Activated CD8-positive, alpha-beta memory T cell treated with anti-CD3 and anti-CD28 coated beads, Interleukin-2, amount 50 U/mL, for 48 hours (primary cell): ENCODE measurements around the gene AMIGO1.

Experiments
- DNase-seq: peaks from one replicate; pipeline ENCODE4 v3.0.0-alpha.2; 2020

Gene AMIGO1

DNA sequence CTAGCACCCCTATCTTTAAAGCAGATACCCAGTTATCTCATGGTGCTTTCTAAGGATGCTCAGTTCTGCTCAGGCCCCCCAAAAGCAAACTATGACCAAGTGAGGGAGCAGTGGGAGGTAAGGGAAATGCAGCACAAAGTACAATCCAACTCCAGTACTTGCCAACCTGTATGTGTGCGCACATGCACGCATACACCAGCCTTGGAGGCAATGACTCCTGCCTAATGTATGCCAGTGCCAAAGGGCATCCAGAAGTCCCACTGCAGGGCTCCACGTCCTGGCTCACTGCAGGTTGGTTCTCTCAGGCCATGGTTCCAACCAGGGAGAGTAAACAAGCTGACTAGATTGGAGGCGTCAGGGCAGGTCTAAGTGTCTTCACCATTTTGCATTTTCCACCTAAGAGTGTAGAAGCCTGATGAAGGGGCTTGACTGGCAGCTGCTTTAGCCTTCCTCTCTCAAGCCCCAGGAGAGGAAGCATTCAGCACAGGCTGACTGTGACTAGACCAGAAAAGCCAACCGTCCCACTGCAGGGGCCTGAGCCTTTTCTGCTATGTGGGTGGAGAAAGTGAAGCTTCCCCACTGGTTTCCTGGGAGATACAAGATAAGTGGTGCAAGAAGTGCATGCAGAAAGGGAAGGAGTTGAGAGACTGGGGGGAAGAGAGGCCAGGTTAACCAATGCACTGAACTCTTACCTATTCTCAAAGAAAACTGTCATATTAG is 7.7 kb downstream of the AMIGO1 start:
- DNase-seq = no peak

DNA sequence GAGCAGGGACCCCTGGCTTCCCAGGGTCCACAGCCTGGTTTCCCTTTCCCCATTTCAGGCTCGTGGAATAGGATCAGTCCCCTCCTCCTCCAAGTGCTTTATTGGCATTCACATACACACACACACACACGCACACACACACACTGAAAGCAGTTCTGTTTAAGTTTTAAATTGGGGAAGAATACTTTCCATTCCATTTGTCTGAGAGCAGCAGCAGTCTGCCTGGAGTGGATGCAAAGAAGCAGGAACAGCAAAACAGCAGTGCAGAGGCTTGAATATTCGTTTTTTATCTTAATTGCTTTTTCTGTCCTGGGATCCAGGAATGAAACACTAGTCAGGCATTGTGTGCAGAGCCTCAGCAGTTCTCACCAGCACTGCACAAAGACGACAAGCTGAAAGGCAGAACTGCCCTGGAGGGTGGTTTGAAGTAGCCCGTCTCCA is 8.6 kb downstream of the AMIGO1 start:
- DNase-seq = no peak

DNA sequence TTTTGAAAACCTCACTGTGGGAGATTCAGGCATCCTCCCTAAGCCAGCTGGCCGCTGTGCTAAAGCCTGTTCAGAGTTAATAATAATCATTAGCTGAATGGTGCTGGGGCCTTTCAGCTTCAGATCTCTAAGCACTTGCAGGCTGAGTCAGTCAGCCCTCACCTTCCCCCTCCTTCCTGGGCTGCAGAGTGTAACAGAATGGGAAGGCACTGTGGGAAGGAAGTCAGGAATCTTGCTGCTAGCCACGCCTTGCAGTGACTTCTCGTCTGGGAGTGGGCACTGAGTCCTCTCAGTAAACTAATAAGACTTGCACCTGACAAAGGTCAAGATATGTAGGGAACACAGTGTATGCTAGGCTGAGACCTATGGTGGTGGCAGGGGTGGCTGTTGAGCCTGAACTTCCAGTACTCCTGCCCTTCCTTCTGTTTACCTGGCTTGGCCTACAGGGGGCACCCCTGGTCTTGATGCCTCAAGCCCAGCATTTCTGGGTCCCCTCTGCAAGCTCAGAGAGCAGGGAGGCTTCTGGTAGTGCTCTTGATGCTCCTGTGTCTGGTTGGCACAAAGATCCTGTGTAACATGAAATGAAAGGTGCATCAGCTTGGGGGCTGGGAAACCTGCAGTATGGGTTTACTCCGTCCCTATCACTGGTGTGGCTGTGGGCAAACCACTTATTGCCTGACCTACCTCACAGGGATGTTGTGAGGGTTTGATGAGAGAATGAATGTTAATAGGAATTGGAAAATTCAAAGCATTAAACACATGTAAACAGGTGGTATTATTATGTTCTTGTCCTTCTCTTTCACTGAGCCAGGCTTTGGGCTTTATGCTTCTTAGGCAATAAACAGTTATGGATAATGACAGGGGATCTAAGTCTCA is 9.6 kb downstream of the AMIGO1 start:
- DNase-seq = peak; percentile 74

DNA sequence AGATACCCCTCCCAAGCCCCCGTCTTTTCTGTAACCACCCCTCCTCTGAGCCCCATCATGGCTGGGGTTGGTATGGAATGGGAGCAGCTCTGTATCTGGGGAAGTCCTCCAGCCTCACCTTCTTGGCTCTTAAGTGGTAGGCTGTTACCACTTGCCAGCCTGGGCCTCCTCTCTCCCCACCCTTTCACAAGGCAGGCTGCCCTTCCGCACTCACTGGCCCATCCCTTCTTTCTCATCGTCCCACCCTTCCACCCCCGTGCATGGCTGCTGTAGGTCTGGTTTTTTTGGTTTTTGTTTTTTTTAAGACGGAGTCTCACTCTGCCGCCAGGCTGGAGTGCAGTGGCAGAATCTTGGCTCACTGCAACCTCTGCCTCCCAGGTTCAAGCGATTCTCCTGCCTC is 10.4 kb downstream of the AMIGO1 start:
- peak; percentile 43 for DNase-seq

DNA sequence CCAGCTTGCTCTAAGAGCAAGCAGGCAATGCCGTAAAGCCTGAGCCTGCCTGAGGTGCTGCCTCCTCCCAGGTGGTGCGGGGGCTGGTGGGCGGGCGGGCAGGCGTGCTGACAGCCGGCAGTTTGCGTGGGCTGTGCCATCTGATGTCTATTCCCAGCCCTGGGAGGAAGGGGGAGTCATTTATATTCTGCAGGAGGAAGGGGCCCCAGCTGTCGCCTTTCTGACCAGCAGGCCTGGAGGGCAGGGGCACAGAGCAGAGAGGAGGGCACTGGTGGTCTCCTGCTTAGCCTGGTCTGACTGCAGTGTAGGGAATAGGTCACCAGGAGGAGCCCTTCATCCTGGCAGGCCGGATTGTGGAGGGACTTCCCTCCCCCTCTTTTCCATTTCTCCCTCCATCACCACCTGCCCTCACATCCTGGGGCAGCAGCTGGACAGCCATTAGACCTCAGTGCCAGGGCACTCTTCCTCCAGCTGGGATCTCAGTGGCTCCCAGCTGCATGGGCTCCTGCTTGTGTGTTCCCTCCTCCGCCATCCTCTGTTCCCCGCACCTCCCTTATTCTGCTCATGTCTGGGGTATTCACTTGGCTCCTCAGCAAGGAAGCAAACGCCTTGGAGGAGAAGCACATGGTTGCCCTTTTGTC is 11.2 kb downstream of the AMIGO1 start:
- DNase-seq = peak; percentile 62

DNA sequence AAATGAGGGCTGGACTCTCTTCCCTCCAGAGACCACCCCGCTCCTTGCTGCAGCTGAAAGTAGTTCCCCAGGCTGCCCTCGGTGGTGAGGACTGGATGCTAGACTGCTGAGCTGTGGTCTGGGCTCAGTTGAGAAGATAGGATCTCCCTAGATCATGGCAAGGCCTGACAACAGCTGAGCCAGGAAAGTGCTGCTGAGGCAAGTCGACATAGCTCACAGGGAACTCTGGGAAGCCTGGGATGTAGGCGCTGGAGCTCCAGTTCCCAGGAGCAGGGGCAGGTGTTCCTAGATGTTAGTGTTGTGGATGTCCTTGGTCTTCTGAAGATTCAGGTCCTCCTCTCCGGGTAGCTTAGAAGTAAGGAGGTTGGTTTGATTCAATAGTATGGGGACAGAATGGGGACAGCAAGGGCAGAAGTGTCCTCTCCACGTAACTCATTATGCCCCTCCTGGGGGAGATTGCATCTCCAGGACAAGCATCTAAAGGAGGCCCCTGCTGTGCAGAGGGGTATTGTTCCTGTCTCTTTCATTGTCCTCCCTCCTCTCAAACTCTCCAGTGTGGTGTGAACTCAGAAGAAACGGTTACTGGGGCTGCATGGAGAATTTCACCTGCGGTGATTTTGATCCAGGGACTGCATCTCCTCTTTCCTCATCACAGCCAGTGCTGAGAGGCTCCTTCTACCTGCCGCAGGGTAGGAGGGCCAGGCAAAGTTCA is 11.9 kb downstream of the AMIGO1 start:
- peak; percentile 44 for DNase-seq

DNA sequence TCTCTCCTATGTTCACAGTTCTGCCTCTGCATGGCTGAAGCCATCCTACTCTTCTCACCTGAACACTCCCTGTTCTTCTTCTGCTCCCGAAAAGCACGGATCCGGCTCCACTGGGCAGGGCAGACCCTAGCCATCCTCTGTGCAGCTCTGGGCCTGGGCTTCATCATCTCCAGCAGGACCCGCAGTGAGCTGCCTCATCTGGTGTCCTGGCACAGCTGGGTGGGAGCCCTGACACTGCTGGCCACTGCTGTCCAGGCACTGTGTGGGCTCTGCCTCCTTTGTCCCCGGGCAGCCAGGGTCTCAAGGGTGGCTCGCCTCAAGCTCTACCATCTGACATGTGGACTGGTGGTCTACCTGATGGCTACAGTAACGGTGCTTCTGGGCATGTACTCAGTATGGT is 13.8 kb downstream of the AMIGO1 start:
- DNase-seq = peak; percentile 47

DNA sequence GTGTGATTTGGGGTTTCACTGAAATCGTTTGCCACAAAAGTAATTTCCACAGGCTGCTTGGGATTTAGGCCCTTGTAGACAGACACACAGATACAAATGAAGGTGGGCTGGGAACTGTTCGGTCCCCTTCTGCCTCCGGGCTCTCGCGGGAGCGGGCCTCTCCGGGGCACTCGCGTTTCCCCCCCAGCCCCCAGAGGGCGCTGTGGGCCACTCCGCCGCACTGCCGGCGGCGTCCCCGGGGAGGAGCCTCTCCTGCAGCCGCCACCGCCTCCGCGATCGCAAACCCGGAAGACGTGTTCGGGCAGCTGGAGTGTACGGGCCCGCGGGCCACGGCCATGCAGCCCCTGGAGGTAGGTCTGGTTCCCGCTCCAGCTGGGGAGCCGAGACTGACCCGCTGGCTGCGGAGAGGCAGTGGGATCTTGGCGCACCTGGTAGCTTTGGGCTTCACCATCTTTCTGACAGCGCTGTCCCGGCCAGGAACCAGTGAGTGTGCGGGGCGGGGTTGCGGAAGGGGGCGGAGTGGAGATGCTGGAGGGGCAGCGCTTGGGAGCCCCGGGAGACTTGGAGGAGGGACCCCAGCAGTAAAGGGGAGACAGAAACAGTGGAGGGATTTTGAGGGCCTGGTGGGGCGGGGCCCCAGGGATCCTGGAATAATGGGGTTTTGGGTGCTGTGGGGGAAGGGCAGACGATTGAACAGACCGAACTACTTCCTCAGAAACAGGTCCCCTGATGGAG is 15.6 kb downstream of the AMIGO1 start, which contains the start of gene CYB561D1:
CYB561D1 (plus strand) TSS at position 290 of the 735 bp plus-strand sequence; CDS start at position 336, 46 bp downstream.
- DNase-seq = peak; percentile 96

DNA sequence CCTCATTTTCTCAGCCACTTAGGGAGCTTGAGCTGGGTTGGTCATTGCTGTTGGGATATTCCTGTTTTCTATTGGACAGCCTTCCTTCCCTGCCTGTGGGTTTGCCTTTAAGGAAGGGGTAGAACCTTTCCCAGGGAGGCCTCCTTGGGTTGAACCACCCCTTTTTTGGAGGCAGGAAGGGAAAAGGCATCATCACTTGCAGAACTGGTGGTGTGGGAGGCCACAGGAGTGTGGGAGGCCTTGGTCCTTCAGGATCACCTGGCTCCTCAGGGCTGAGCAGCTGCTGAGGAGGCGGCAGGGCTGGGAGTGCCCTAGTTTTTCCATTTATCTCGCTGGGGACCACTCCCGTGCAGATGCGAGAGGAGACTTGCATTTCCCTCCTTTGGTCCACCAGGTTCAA is 16.3 kb downstream of the AMIGO1 start:
- DNase-seq = no peak

DNA sequence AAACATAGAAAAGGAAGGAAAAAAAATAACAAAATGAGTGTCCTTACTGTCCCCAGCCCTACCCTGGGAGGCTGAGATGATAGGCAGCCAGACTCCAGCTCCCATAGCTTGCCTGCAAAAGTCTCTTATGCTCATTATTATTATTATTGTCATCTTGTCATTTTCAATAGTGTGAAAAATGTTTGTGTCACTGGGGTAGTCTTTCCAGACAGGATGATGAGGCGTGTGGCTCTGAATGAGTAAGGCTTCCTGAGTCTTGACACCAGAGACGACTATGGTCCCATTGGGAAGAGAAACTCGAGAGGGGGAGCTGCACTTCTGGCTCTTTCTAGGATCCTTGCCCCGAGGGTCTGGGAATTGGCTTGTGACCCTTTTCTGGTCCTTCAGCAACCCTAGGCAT is 16.7 kb downstream of the AMIGO1 start:
- DNase-seq = peak; percentile 44

DNA sequence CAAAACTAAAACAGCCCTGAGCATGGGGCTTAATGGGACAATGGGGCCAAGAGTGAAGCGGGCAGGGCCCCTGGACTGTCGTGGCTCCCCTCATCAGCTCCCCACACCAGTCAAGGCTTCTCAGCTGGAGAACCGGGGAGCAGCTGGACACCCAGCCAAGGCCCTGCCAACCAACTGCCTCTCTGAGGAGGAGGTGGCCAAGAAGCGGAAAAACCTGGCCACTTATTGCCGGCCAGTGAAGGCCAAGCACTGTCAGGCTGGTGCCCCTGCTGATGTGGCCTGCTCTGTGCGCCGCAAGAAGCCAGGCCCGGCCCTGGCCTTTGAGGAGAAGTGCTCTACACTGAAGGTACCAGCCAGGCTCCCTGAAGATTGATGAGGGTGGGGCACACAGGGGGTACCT is 18.2 kb downstream of the AMIGO1 start:
- DNase-seq = no peak

DNA sequence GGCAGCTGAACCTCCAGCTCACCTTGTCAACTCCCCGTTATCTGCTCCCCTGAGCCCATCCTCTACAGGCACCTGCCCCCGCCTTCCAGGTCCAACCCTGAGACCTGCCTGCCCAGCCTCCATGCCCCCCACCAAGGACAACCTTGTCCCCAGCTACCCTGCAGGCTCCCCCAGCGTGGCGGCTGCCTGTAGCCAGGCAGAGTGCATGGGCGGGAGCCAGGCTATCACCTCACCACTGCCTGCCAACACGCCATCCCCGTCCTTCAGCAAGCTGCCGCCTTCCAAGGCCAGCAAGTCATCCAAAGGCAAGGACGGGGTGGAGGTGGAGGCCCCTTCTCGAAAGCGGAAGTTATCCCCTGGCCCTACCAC is 18.6 kb downstream of the AMIGO1 start:
- no peak for DNase-seq

DNA sequence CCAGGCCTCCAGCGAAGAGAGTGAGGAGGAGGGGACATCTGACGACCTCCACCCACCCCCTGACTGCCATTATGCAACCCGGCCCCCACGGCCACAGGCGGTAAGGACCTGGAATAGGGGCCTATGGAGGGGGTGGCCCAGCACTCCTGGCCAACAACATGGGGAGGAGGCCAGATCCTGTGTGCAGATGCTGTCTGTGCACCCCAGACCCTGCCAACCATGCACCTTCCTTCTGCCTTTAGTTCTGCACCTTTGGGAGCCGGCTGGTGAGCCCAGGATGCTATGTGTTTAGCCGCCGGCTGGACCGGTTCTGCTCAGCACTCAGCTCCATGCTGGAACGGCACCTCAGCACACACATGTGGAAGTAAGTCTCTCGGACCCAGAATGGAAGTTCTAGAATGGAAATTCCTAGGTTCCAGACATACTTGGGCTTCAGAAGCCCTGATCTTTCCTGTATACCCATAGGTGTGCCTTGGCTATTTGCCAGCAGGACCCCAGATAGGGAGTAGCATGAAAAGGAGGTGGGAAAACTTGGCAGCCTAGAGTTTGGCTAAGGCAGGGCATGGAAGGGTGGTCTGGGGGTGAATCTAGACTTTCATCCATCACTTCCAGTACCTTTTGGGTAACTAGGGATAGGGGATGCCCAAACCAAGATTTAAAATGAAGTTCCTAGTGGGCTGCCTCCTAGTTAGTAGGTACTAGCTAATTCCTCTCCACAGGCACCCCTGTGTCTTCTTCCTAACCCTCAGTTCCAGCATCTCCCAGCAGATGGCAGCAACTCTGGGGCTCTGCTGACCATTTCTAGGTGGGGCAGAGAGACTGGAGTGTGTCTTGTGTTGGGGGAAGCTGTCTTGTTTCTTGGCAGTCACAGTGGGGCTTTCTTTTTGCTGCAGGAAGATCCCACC is 19.2 kb downstream of the AMIGO1 start:
- DNase-seq = peak; percentile 82

DNA sequence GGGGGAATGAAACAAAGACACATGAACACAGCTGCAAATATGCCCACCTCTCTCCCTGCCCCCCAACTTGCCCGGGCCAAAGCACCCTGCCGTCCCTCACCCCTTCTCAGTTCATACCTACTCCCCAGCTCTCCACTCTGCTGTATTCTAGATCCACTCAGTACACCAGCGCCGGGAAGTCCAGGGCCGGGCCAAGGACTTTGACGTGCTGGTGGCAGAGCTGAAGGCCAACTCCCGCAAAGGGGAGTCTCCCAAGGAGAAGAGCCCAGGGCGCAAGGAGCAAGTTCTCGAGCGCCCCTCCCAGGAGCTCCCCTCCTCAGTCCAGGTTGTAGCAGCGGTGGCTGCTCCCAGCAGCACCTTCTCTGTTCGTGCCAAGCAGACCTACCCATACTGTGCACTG is 20.8 kb downstream of the AMIGO1 start:
- no peak for DNase-seq

DNA sequence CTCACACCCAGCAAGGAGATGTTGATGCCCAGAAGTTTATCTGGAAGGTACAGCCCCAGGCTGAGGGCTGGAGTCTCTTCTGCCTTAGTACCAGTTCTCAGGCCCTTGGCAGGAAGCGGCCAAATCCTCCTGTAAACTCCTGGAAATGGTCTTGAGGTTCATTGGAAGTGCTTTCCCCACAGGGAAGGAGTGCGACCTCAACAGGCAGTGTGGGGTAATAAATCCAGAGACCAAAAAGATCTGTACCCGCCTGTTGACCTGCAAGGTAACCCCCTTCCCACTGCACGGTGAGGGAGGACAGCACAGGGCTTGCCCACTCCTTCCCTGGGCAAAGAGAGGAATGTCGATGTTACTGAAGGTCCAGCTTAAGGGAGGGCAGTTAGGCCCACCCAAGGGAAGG is 21.3 kb downstream of the AMIGO1 start:
- DNase-seq = no peak

DNA sequence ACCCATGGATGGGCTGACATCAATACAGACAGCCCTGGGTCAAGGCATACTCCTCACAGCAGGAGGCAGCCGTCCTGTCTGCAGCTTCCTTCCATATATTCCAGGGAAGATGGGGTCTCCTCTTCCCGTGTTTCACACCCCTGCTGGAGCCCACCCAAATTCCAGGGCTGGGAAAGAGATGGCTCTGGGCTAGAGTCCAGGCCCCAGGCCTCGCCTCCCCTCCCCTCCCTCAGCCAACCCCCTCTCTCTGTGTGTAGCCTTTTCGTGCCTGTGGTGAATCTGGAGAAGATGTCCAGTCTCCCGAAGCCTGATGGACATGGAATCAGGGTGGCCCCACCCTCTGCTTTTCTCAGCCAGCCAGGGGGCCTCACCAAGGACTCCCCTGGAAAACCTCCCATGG is 22.3 kb downstream of the AMIGO1 start:
- DNase-seq = no peak

DNA sequence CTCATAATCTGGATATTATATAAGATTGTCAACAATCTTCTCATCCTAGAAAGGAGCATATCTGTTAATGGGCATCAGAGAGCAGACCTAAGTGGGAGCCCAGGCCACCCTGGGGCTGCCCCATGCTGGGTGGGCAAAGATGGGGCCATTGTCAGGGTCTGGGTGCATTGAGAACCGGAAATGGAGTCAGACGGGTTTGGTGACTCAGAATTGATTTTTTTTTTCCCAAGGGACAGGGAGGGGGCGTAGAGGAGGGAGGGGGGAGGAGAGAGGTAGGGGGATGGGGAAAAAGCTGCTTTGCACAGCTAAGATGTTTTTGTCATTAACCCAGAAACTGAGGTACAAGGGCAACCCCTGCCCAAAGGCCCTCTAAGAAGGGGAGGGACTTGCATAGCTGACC is 24.5 kb downstream of the AMIGO1 start:
- DNase-seq = no peak

DNA sequence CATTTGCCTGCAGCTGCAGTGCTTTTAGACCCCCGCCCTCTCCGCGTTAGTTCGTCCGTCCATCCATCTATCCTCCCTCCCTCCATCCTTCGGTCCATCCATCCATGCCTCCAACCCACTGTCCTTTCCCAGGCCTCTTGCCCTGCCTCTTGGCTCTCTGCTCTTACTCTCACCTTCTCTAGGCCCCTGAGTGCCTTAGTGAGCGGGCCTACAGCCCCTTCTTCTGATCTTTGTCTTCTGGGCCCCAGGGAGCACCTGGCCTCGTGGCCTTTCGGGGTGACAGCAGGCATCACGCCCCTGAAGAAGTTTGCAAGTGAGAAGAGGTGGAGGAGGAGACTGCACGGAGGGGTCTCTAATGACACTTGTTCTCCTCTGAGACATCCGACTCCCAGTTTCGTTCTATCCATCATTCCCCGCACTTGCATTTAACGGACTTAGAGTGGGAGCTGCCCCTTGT is 25.0 kb downstream of the AMIGO1 start:
- no peak for DNase-seq

DNA sequence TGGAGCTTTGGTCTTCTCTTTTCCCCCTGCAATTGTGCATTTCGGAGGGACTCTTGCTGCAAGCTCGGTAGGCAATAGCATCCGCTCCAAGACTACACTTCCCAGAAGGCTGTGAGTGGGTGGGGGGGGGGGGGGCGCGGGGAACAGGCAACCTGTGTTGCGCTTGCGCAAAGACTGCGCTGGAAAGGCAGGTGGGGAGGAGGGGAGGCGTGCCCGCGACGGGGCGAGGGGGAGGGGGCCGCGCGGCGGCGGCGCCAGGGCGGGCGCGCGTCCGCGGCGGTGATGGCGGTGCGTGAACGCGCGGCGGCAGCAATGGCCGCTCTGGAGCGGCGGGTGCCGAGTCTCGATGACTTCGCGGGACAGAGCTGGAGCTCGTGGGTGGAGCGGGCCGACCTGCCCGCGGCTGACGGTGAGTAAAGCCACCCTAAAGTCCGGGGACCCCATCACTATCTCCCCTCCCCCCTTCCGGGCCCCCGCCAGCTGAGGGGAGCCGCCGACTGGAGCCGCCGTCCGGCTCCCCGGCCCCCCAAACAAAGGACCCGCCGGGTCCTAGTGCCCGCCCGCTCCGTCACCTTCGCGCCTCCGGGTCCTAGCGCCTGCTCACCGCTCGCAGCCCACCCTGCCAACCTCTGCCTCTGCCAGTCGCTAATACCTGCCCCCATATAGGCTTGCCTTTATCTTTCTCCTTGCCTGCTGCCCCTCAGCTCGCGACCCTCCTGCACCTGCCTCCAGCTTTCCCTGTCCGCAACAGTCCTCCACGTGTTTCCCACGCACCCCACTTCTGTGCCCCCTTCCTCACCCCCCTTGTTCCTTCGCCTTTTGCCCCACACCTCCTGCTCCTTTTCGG is 25.6 kb downstream of the AMIGO1 start, which contains the start of gene ATXN7L2:
ATXN7L2 (plus strand) TSS at position 234 of the 847 bp plus-strand sequence; CDS start at position 283, 49 bp downstream.
- peak; percentile 91 for DNase-seq
